Medulla oblongata (tissue), 1 donor: ENCODE measurements around the gene RTTN.

Experiments
- DNase-seq: peaks from one replicate; pipeline ENCODE4 v3.0.0-alpha.2; 2015; ENCODE audit errors: extremely low spot score

Gene RTTN

DNA sequence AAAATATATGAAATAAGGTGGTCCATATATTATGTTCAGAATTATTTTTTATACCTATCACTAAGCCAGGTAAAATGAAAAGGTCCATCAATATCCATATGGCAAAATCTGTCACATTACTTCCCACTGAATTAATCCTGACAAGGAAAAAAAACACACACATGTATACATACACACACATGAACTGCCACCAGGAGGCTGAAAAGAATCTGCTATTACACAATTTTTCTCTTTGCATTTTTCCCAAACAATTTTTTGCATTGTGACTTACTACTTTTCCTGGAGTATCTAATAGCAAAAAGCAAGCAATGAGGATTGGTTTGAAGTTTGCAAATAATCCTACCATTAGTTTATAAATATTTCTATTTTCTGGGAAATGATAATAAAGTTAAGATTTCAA lies 129.6 kb downstream of the RTTN start:
- DNase-seq, result no peak

DNA sequence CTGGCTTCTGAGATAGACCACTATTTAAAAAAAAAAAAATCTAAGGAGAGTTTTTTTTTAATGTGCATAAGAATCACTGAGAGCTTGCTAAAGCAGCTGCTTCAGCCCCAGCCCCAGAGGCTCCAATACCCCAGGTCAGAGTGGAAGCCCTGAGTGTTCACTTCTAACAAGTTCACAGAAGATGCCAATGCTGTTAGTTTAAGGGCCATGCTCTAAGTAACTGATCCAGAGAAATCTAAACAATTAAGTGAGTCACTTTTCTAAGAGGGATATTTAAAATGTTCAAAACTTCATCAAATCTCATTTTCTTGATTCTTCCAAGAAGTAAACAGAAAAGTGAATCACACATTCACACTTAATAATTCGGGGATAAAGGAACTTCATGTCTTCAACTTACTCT lies 131.4 kb downstream of the RTTN start:
- no peak for DNase-seq

DNA sequence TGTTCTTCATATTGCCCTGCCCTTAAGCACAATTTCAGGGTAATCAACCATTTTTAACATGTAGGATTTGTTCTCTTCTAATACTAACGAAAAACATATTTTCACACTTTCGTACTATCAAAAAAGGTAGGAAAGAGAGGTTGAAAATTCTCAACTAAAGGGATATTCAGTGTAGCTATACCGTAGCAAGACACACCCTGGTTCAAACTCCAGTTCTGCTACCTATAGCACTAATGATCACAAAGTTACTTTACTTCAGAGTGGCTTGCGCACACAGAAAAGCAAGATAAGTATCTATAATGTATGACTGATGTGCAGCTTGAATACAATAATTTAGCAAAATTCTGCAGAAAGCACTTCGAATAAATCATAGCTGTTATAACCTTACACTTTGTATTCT lies 132.1 kb downstream of the RTTN start:
- no peak for DNase-seq

DNA sequence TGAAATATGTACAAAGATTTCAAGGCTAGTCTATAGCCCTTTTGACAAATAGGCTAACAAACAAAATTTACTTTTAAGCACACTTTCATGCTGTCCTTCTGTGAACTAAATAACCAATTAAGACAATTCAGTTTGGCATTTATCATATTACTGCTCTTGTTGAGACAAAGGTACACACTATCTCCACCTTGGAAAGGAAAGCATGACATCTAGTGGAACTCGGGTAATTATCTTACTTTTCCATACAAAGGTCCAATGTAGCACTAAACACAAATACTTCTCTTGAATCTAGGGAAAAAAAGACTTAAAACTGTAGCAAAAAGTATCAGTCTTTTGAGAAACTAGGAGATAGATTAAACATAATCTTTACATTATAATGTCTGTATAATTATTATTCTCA lies 132.8 kb downstream of the RTTN start:
- peak; percentile 30 for DNase-seq

DNA sequence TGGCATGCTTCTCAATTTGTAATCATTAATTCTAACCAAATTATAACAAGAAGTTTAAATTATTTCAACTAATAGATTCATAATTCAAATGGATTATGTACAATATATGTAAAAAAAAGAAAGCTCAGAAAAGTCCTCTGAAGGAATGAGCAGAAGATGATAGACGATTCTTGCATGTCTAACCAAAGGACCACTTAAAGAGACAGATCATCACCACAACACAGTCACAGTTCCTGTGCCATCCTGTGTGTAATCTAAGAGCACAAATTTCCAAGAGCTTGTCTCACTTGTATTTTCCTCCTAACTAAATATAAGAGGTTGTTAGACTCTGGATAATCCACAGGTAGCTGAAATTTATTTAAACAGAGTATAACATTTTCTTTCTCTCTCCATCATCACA lies 135.5 kb downstream of the RTTN start:
- DNase-seq, result no peak

DNA sequence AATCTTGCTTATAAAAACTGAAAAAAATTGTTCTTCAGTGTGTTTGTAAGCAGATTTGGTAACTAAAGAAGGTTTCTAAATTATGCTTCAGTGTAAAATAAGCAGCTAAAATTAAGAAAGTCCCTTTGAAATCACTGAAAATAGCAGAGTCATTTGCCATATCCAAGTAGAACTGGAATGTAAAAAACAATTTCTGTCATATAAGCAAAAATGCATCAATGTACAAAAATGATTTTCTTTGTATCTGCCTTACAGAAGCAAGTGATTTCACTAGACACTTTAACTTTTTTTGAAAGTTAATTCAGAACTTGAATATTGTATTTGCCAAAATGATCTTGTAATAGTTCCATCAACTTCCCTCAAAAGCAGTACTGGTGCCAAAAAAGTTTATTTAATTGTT lies 136.1 kb downstream of the RTTN start:
- no peak for DNase-seq

DNA sequence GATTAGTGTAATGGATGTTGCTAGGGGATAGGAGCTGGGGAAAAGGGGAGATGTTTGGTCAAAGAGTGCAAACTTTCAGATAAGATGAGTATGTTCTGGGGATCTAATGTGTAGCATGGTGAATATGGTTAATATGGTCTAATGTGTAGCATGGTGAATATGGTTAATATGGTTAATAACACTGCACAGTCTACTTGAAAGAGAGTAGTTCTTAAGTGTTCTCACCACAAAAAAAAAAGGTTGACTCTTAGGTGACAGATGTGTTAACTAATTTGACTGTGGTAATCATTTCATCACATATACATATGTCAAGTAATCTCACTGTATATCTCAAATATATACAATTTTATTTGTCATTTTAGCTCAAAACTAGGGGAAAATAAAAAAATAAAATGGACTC lies 136.5 kb downstream of the RTTN start:
- DNase-seq, result no peak

DNA sequence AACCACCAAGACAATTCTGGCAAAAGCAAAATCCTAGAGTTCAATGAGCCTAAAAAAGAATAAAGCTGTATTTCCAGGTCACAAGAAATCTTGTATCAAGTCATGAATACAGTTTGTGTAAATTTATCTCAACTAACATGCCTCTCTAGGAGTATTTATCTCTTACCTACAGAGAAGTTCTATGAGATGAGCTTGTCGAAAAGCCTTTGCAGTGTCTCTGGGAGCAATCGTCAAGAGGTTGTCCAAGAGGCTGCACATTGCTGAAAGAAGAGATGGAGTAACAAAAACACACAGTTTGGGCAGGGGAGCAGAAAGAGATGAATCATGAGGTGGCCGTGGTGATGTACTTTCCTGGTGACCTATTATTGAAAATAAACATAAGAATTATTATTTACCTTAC lies 145.8 kb downstream of the RTTN start:
- DNase-seq, result no peak

DNA sequence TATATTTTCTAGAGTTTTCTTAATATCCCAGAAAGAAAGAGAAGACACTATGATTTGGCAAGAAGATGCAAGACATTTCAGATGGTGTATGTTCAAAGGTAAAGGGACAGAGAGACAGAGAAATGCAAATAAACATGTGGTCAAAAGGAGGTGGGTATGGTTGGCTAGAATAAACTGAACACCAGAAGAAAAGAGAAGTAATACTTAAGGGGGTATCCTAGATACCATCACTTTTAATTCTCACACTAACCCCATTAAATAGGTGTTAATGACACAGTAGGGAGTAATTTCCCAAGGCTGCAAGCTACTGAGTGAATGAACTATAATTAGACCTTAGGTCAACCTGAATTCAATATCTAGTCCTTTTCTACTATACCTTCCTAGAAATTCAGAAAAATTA lies 146.6 kb downstream of the RTTN start:
- DNase-seq, result no peak

DNA sequence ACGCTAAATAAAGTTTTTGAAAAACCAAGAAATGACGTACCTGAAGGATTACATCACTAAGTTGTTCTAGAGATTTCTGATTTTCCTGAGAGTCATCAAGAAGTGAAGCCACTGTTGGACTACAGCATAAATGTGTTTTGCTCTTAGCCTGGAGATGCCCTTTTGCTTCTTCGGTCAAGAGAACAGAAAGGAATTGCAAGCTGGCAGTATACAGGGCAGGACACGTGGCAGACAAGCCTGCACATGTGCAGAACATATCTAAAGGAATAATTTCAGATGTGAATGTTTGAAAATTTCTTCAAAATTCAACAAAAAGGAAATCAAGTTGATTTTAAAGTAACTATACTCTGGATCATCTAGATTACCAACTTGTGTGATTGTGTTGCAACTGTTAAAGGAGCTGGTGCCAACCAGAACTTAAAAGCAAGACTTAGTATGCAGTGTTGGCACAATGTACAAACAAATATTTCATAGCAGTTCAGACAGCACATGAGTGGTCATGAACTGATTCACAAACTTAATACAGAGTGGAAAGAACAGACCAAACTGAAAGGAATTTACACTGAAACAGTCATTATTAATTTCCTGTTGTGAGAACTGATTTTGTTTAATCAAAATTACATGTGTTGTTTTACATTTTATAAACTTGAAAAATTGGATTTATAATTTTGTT lies 157.4 kb downstream of the RTTN start:
- DNase-seq, result no peak

DNA sequence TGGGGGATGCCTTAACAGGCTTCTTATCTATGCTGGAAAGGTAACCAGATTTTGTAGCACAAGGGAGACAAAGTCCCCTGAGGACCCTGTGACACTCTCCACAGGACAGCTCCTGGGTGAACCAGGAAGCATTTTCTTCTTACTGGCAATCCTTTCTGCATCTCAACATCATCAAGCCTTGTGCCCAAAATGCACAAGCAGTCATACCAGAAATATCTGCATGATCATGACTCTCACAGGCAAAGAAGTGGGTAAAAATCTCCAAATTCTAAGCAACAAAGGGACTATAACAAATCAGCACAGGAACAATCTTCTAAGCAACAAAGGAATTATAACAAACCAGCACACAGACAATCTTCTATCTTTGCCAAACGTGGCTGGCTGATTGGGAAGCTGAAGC lies 158.7 kb downstream of the RTTN start:
- DNase-seq, result no peak

DNA sequence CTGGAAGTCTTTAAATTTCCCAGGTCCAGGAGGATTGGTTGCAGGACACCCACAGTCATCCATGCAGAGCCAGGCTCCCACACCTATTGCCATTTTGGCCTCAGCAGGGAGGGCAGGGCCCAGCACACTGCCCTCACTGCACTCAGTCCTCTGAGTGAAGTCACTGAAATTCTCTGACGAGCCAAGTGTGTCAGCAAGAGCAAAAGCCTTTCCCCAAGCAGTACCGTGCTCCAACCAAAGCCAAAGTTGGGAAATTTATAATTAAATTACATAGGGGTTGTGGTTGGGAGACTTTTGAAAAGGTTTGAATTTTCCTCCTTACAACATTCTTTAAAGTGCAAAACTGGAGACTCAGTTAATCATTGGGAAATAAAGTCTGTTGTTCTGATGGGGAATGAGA lies 159.3 kb downstream of the RTTN start:
- DNase-seq, result no peak

DNA sequence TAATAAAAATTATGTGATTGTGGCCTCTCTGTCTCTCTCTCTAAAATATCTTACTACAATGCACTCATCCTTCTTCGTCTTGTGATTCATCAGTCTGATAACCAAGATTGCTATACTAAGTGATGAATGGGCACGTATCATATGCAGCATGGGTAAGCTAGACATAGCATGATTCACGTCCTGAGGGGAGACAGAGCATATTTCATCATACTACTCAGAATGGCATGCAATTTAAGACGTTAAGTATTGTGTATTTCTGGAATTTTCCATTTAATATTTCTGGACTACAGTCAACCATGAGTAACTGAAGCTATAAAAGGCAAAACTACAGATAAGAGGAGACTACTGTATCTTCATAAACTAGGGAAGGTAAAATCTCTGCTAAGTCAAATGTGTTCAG lies 160.9 kb downstream of the RTTN start:
- no peak for DNase-seq

DNA sequence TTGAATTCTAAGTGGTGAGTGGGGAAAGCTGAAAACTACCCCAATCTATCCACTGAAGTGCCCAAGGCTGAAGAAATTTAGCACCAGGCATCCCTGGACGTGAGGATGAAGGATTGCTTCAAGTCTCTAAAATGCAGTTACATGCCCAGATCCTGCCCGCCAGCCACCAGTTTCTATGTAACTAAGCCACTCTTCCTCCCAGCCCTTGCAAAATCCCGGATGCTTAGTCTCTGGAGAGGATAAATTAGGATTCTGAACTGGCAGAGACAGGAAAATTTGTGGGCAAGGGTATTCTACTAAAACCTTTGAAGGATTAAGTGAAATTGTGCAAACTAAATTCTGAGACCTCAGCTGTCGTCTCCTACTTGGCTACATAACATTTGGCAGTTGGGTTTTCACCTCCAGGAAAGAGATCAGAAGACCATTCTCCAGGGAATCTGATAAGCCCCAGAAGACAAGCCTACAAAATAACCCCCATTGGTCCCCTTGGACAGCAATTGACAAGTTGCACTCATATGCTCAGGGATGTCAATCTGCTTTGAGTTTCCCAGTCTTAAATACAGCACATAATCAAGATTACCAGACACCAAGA lies 163.9 kb downstream of the RTTN start:
- no peak for DNase-seq

DNA sequence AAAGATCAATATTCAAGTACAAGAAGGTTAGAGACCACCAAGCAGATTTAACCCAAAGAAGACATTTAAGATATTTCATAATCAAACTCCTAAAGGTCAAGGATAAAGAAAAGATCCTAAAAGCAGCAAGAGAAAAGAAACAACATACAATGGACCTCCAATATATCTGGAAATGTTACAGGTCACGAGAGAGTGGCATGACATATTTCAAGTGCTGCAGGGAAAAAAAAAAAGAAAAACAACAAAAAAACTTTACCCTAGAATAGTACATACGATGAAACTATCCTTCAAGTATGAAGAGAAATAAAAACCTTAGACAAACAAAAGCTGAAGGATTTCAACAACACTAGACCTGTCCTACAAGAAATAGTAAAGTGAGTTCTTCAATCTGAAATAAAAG lies 166.3 kb downstream of the RTTN start:
- no peak for DNase-seq

DNA sequence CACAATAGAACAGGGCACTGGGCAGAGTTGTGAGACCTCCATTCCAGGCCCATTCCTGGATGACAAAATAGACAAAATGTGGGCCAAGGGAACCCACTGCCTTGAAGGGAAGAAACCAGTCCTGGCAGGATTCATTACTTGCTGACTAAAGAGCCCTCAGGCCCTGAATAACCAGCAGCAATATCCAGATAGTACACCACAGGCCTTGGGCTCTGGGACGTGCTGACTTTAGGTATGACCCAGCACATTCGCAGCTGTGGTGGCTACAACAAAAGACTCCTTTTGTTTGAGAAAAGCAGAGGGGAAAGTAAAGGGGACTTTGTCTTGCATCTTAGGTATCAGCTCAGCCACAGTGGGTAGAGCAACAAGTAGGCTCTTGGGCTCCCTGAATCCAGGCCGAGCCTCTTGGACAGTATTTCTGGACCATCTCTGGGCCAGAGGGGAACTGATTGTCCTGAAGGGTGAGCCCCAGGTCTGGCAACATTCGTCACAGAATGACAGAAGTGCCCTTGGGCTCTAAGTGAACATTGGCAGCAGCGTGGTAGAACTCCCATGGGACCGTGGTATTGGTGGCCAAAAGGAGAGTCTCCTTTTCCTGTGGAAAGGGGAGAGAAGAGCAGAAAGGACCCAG lies 167.9 kb downstream of the RTTN start:
- DNase-seq, result no peak

DNA sequence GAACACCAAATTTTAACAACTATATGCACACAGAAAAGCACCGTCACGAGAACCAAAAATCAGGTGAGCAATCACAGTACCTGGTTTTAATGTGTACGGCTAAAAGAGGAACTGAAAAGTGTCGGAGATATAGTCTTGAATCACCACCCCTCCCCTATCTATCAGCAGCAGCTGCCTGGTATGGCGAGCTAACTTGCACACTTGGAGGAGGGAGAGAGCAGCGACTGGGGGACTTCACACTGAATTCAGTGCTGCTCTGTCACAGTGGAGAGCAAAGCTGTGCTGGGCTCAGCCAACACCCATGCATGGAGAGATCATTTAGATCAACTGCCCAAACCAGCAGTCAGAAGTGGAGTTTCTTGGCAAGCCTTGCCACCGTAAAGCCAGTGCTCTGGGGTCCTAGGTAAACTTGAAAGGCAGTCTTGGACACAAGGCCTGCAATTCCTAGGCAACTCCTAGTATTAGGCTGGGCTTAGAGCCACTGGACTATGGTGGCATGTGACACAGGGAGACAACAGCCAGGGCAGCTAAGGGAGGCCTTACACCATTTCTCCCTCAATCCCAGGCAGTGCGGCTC lies 168.6 kb downstream of the RTTN start:
- peak; percentile 79 for DNase-seq

DNA sequence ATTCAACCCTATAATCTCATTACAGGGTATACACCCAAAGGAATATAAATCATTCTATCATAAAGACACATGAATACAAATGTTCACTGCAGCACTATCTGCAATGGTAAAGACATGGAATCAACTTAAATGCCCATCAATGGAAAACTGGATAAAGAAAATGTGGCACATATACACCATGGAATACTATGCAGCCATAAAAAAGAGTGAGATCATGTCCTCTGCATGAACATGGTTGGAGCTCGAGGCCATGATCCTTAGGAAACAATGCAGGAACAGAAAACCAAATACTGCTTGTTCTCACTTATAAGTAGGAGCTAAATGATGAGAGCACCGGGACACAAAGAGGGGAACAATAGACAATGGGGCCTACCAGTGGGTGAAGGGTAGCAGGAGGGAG lies 169.3 kb downstream of the RTTN start:
- DNase-seq, result no peak

DNA sequence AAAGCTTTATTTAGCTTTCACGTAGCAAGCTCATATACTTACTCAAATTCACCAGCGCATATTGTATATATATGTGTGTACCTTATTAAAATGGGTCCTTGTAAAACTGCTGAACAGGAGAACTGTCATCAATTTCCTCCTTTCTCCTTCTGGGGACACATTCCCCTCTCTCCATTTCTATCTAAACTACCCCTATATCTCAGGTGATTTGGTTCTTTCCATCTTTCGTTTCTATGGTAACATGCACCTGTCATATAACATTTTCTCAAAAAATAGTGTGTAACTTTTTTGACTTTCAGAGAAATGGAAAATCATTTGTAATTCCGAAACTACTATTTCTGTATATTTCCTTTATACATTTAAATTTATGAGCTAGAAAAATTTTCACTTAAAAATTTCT lies 174.3 kb downstream of the RTTN start:
- no peak for DNase-seq

DNA sequence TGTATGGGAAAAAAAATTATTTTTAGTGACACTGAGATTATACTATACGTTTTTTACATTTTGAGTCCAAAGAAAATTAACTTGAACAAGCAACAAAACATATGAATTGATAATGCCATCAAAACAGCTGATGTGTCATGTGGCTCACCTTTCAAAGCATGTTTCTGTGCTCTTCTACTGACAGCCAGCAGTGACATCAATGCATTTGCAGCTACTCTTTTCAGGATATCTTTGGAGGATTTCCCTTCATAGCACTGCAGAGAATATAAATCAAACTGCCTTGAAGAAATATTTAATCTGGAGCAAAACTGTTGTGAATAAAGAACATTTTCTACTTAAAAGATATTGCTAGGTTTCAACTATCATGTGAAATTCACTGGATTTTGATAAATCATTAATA lies 174.8 kb downstream of the RTTN start:
- DNase-seq, result no peak

DNA sequence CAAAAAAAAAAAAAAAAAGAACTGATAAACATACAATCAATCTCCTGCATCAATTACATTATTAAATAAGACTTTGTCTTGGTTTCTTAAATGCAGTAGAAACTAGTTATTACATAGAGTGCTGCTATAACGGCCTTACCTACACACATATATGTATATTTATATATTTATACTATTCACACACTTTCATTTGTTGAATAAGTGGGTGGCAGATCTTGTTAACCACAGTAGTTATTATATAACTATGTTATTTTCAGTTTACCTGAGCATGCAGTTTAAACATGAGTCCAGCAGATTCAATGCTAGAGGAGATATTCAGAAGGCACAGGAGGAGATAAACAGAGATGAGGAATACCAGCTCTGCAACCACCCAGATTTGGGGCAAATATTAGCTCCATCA lies 176.3 kb downstream of the RTTN start:
- DNase-seq, result no peak

DNA sequence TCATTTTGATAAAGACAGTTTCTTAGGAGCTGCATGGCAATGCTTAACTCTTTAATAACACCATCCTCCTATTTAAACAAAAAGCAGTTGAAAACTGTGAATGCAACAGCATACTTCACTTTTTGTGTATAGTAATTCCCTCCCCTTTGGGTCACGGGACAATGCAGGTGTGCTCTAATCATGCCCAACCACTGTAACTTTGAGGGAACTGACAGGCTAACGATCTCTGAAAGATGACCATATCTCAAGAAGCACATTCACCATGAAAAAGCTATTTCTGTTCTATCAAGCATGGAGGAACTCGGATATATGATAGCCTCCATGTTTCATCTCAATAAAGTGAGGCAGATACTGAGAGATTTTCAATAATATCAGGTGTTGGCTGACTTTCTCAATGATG lies 176.8 kb downstream of the RTTN start:
- DNase-seq, result no peak

DNA sequence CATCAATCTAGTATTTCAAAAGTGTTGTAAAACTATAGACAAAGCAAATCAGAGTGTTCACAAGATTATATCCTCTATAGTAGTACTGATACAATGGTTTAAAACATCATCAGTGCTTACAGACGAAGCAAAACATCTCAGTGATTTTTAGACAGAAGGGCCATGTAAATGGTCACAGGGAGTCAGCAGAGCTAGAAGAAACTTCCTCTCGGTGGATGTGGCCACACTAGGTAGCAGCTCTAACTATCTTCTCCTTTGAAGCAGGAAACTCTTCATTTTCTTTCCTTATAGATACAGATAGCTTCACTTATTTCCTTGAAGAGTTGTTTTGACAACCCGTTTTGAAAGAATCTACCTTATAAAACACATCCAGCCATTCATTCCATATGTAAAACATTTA lies 177.4 kb downstream of the RTTN start:
- no peak for DNase-seq
